Measurements from ENCODE around the gene ANKRD9. TPM values are rescaled to one million over a fixed set of nuclear protein-coding genes. Genes with fewer than 3 reads are reported as not detected.
"Not testable (repeated sequence)": the region's sequence is repeated elsewhere in the genome, so short reads cannot be mapped to it uniquely, and the experiment has no call there.

The ANKRD9 gene
- total and polyA plus RNA-seq, 12 donors, result 2.6 to 105 (median 40.2) TPM

GRCh38 chr14:102557434-102558226 lies 48.1 kb upstream of the ANKRD9 start:
- Histone ChIP-seq H3K27ac (no peak overlapping the region), H3K4me3 (no peak overlapping the region), H3K4me1 (replicated peaks in 1 of 2) (peaks cover 0 to 5% of the 10 kb centered on the region in 2 donors), H3K36me3 (replicated peaks in 1 of 2) (no peaks in the 10 kb centered on the region), H3K27me3 (no peaks in the 10 kb centered on the region), H3K9me3 (replicated peaks in 1 of 3) (no peaks in the 10 kb centered on the region)
- intact Hi-C loops (cut with DNase I), result no loop called here
- 87 to 92% (median 89%) methylated on average over 3 to 12 of the region's 12 CpGs for WGBS, 4 donors
- no peak for DNase-seq
- TF ChIP-seq POLR2A (IDR thresholded peaks at IDR 0.05) (no peak), CTCF (IDR thresholded peaks at IDR 0.05) (no peak)

GRCh38 chr14:102556098-102556677 lies 46.6 kb upstream of the ANKRD9 start:
- H3K9me3 ChIP-seq (replicated peaks in 1 of 3), result no peaks in the 10 kb centered on the region
- no peak overlapping the region for H3K4me3 ChIP-seq
- TF ChIP-seq CTCF (IDR thresholded peaks at IDR 0.05), result no peak
- no peak for DNase-seq
- intact Hi-C loops (cut with DNase I), result no loop called here
- peaks cover 0 to 5% of the 10 kb centered on the region in 2 donors for H3K4me1 ChIP-seq (replicated peaks in 1 of 2)
- no peaks in the 10 kb centered on the region for H3K27me3 ChIP-seq
- no peak overlapping the region for H3K27ac ChIP-seq
- no peaks in the 10 kb centered on the region for H3K36me3 ChIP-seq (replicated peaks in 1 of 2)
- 91 to 98% (median 96%) methylated on average over 8 to 14 of the region's 14 CpGs for WGBS, 4 donors

- WGBS, 4 donors, result 6 to 28% (median 10%) methylated on average over 19 to 94 of the region's 94 CpGs
Measured at GRCh38 chr14:102554821-102555819, 45.5 kb upstream of the ANKRD9 start.

GRCh38 chr14:102551995-102552705 lies 42.6 kb upstream of the ANKRD9 start:
- DNase-seq, result no peak
- H3K27ac ChIP-seq, result no peak overlapping the region
- WGBS, 4 donors, result 70 to 77% (median 73%) methylated on average over 12 to 14 of the region's 14 CpGs
- no peaks in the 10 kb centered on the region for H3K27me3 ChIP-seq
- intact Hi-C loops (cut with DNase I), result no loop called here
- peaks cover 0 to 5% of the 10 kb centered on the region in 2 donors for H3K4me1 ChIP-seq (replicated peaks in 1 of 2)
- TF ChIP-seq POLR2A (IDR thresholded peaks at IDR 0.05) (no peak), CTCF (IDR thresholded peaks at IDR 0.05) (no peak)
- H3K9me3 ChIP-seq (replicated peaks in 1 of 3), result no peaks in the 10 kb centered on the region
- H3K4me3 ChIP-seq, result no peak overlapping the region
- H3K36me3 ChIP-seq (replicated peaks in 1 of 2), result no peaks in the 10 kb centered on the region

More at GRCh38 chr14:102554821-102555819, 45.5 kb upstream of the ANKRD9 start:
- peak overlapping the region in 2 of 5 donors; percentile 68 to 73 for H3K27ac ChIP-seq
- peak overlapping the region in 3 of 4 donors; percentile 54 to 96 (median 82) for H3K4me3 ChIP-seq
- no peak for TF ChIP-seq POLR2A (IDR thresholded peaks at IDR 0.05)
- no peaks in the 10 kb centered on the region for H3K9me3 ChIP-seq (replicated peaks in 1 of 3)
- no peaks in the 10 kb centered on the region for H3K36me3 ChIP-seq (replicated peaks in 1 of 2)
- peak in 6 of 7 donors; percentile 32 to 60 (median 44) for DNase-seq
- H3K27me3 ChIP-seq, result no peaks in the 10 kb centered on the region
- intact Hi-C loops (cut with DNase I), result no loop called here
- peaks cover 0 to 5% of the 10 kb centered on the region in 2 donors for H3K4me1 ChIP-seq (replicated peaks in 1 of 2)

- not testable (repeated sequence) for DNase-seq
Measured at GRCh38 chr14:102550927-102551401, 41.4 kb upstream of the ANKRD9 start.

More at GRCh38 chr14:102550927-102551401, 41.4 kb upstream of the ANKRD9 start:
- 37 to 70% (median 62%) methylated on average over 3 of the region's 3 CpGs for whole genome bisulfite sequencing, 4 donors
- intact Hi-C loops (cut with DNase I); H3K4me1 ChIP-seq (replicated peaks in 1 of 2); H3K27ac ChIP-seq; H3K36me3 ChIP-seq (replicated peaks in 1 of 2); H3K27me3 ChIP-seq; H3K4me3 ChIP-seq; H3K9me3 ChIP-seq (replicated peaks in 1 of 3): not testable (repeated sequence)
